HG02870 (cell line): ENCODE measurements around the gene UBTD2.
"Not testable (repeated sequence)": the region's sequence is repeated elsewhere in the genome, so short reads cannot be mapped to it uniquely, and the experiment has no call there.

ENCODE experiments used
- ATAC-seq: cut with Tn5 transposase; IDR thresholded peaks from one replicate; pipeline ENCODE4 v1.9.1; 2021; ENCODE audit warnings: mild to moderate bottlenecking, moderate library complexity; ENCODE audit not compliant: unreplicated experiment

The UBTD2 gene

GRCh38 chr5:172252501-172252900 is 31.1 kb downstream of the UBTD2 start:
- ATAC-seq: no peak

DNA sequence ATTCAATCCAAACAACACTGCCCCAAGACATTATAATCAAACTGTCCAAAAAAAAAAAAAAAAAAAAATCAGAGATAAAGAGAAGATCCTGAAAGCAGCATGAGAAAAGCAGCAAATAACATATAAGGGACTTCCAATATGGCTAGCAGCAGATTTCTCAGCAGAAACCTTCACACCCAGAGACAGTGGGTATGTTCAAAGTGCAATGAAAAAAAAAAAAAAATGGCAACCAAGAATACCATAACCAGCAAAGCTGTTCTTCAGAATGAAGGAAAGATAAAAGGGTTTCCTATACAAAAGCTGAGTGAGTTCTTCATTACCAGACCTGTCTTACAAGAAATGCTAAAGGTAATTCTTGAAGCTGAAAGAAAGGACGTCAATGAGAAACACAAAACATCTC is 32.1 kb downstream of the UBTD2 start:
- no peak for ATAC-seq

- no peak for ATAC-seq
Observed at GRCh38 chr5:172248637-172249036, 34.9 kb downstream of the UBTD2 start.

DNA sequence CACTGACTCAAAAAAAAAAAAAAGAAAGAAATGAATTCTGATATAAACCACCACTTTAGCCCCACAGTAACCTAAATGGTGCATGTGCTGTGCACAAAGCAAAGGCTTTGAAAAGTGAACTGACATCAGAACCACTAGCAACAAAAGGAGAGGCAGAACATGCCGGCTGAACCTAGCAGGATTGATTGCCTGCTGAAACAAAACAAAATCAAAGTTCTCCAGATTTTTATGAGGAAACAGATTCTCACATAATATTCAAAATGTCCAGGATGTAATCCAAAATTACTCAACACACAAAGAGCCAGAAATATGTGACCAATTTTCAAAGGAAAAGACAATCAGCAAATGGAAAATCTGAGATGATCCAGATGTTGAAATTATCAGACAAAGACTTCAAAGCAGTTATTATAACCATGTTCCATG is 37.9 kb downstream of the UBTD2 start:
- no peak for ATAC-seq

- no peak for ATAC-seq
Observed at GRCh38 chr5:172245046-172245445, 38.5 kb downstream of the UBTD2 start.

DNA sequence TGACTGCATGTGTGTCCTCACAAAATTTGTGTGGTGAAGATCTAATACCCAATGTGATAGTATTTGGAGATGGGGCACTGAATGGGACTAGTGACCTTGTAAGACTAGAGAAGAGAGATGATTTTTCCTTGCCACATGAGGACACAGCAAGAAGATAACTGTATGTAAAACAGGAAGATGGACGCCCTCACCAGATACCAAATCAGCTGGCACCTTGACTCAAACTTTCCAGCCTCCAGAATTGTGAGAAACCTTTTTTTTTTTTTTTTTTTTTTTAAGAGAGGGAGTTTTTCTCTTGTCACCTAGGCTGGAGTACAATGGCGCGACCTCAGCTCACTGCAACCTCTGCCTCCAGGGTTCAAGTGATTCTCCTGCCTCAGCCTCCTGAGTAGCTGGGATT is 40.3 kb downstream of the UBTD2 start:
- ATAC-seq: no peak

- no peak for ATAC-seq
Observed at GRCh38 chr5:172238334-172238733, 45.2 kb downstream of the UBTD2 start.

GRCh38 chr5:172235827-172236736 is 47.5 kb downstream of the UBTD2 start:
- ATAC-seq: no peak

- peak; percentile 75 for ATAC-seq
Observed at GRCh38 chr5:172235132-172235780, 48.3 kb downstream of the UBTD2 start.

- no peak for ATAC-seq
Observed at GRCh38 chr5:172234031-172234430, 49.5 kb downstream of the UBTD2 start.

GRCh38 chr5:172229904-172230303 is 53.7 kb downstream of the UBTD2 start:
- peak; percentile 67 for ATAC-seq

- ATAC-seq: no peak
Observed at GRCh38 chr5:172224996-172225395, 58.6 kb downstream of the UBTD2 start.

DNA sequence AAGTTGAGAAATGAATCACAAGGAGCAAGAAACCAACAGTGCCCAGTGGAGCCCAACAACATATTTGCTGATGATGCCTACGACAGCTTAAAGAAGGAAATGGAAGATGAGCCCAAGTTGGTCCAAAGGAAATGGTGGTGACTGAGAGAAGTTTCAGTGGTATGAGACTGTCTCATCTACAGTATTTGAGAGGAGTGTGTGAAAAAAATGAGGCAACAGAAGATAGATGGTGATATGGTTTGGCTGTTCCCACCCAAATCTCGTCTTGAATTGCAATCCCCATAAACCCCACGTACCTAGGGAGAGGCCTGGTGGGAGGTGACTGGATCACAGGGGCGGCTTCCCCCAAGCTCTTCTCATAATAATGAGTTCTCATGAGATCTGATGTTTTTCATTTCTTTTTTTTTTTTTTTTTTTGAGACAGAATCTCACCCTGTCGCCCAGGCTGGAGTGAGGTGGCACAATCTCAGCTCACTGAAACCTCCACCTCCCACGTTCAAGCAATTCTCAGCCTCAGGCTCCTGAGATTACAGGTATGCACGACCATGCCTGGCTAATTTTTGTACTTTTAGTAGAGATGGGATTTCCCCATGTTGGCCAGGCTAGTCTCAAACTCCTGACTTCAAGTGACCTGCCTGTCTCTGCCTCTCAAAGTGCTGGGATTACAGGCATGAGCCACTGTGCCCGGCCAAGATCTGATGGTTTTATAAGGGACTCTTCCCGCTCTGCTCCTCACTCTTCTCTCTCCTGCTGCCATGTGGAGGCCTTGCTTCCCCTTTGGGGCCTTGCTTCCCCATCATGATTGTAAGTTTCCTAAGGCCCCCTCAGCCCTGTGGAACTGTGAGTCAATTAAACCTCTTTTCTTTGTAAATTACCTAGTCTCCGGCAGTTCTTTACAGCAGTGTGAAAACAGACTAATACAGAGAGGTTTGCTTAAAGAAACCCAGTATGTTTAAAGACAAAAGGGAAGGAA is 59.4 kb downstream of the UBTD2 start:
- peak; percentile 85 for ATAC-seq

DNA sequence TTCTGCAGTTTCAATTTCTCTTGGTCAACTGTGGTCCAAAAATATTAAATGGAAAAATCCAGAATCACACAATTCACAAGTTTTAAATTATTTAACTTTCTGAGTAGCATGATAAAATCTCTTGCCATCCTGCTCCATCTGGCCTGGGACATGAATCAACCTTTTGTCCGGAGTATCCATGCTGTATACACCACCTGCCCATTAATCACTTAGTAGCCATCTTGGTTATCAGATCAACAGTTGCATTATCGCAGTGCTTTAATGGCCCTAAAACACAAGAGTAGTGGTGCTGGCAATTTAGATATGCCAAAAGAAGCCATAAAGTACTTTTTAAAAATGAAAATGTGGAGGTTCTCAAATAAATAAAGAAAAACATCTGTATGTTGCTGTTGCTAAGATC is 64.3 kb downstream of the UBTD2 start:
- ATAC-seq: no peak

DNA sequence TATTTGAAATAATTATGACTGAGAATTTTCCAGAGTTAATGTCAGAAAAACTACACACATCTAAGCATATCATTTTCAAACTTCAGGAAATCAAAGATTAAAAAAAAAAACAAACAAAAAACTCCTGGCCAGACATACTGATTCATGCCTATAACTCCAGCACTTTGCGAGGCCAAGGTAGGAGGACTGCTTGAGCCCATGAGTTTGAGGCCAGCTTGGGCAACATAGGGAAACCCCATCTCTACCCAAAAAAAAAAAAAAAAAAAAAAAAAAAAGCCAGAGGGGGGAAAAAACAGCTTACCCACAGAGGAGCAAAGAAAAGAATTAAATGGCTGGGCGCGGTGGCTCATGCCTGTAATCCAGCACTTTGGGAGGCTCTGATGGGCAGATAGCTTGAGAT is 67.2 kb downstream of the UBTD2 start:
- ATAC-seq: no peak

DNA sequence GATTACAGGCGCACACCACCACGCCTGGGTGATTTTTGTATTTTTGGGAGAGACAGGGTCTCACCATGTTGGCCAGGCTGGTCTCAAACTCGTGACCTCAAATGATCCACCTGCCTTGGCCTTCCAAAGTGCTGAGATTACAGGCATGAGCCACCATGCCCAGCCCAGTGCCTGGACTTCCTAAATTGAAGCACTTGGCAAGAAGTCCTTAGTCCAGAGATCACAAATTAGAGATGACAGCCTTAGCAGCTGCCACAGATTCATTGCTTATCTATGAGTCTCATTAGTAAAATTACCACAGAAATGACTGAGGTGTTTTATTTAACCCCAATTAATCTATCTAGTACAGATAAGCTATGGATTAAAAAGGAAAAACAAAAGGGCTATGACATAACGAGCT is 70.4 kb downstream of the UBTD2 start:
- ATAC-seq: no peak

DNA sequence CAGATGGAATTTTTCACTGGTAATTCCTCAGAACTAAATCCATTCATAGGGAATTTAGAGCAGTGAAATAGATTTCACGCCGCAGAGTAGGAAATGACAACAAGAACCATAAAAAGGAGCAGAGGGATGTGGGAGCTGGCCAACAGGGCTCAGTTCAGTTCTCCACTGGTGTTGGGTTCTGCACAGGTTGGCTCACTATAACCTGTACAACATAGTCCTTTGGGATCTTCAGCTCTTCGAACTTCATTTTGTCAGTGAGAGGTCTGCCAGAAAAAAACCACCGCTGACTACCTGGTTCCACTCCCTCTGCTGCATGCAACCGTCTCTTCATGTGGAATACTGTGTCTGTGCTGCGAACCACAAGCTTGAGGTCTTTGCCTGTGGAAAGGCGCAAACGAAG is 71.9 kb downstream of the UBTD2 start:
- no peak for ATAC-seq

- ATAC-seq: no peak
Observed at GRCh38 chr5:172209714-172210113, 73.8 kb downstream of the UBTD2 start.

GRCh38 chr5:172207511-172207910 is 76.1 kb downstream of the UBTD2 start:
- ATAC-seq: no peak

- ATAC-seq: not testable (repeated sequence)
Observed at GRCh38 chr5:172205984-172206383, 77.6 kb downstream of the UBTD2 start.

GRCh38 chr5:172200476-172200875 is 83.1 kb downstream of the UBTD2 start:
- no peak for ATAC-seq
